ENCODE data around the gene CCDC27. TPM values are rescaled to one million over a fixed set of nuclear protein-coding genes. Genes with fewer than 3 reads are reported as not detected.

Gene CCDC27
- total RNA-seq, 1 experiment from 2014 or later = not detected

- Histone ChIP-seq H3F3A (ENCODE audit: insufficient read depth, low read depth) (no peaks in the 10 kb centered on the region), H2AFZ (no peak overlapping the region), H3K9me2 (ENCODE audit: insufficient read depth) (no peaks in the 10 kb centered on the region), H3K4me3 (no peak overlapping the region), H3K4me1 (replicated peaks; ENCODE audit: insufficient read depth) (no peaks in the 10 kb centered on the region), H3K27ac (no peak overlapping the region), H3K4me2 (no peak overlapping the region), H3K27me3 (ENCODE audit: insufficient read depth, low read depth) (peaks cover 92% of the 10 kb centered on the region), H3K9me3 (ENCODE audit: insufficient read depth, low read depth) (no peaks in the 10 kb centered on the region), H3K79me2 (ENCODE audit: low read depth) (no peaks in the 10 kb centered on the region), H4K20me1 (ENCODE audit: insufficient read depth) (no peaks in the 10 kb centered on the region), H3K36me3 (ENCODE audit: low read depth) (no peaks in the 10 kb centered on the region)
- TF ChIP-seq CTCF (conservative IDR thresholded peaks at IDR 0.05) (no peak), EZH2 (IDR thresholded peaks at IDR 0.05; ENCODE audit: low read depth) (no peak)
- CTCF ChIA-PET = no interaction called here
- POLR2A ChIA-PET (ENCODE audit: unreplicated experiment) = interaction anchor here (0.6 kb wide), 1 partner anchor 68 kb away, joined by 4 read pairs; no protein-coding TSS in a partner anchor
- no peak for DNase-seq
- intact Hi-C loops (cut with micrococcal nuclease; ENCODE audit: unreplicated experiment) = no loop called here
- BruUV-seq (replicated peaks) = no TSS peak
Measured at GRCh38 chr1:3763351-3764125, 11.3 kb downstream of the CCDC27 start.

DNA sequence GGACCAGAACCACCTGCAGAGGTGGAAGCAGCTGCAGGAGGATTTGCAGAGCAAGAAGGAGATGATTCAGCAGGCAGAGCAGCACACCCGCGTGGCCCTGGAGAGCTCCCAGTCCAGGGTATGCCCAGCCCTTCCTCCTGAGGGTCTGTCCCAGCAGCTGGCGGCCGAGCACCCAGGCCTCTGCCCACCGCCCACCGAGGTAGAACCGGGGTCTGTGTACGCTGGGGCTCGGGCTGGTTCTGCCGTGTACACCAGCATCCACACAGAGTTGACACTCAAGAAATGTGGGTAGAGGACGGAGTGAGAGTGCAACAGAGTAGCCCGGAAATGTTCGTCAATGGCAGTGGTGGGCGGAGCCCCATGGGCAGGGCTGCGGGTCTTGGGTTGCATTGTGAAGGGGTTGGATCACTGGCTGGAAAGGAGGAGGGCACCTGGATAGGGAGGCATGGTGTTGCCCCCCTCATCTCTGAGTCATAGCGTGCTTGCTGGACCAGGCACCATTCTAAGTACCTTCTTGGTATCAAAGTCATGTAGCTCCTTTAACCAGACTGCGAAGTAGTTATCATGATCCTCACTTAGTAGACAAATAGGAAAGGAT lies 15.2 kb downstream of the CCDC27 start:
- Histone ChIP-seq H4K20me1 (ENCODE audit: insufficient read depth) (no peaks in the 10 kb centered on the region), H3K4me3 (no peak overlapping the region), H3K27ac (no peak overlapping the region), H3K36me3 (ENCODE audit: low read depth) (no peaks in the 10 kb centered on the region), H3K9me3 (ENCODE audit: insufficient read depth, low read depth) (no peaks in the 10 kb centered on the region), H3K4me2 (no peak overlapping the region), H3K4me1 (replicated peaks; ENCODE audit: insufficient read depth) (no peaks in the 10 kb centered on the region), H3F3A (ENCODE audit: insufficient read depth, low read depth) (no peaks in the 10 kb centered on the region), H3K27me3 (ENCODE audit: insufficient read depth, low read depth) (peaks cover 54% of the 10 kb centered on the region), H3K9me2 (ENCODE audit: insufficient read depth) (no peaks in the 10 kb centered on the region), H3K79me2 (ENCODE audit: low read depth) (no peaks in the 10 kb centered on the region), H2AFZ (no peak overlapping the region)
- ChIA-PET CTCF (no interaction called here), POLR2A (ENCODE audit: unreplicated experiment) (no interaction called here)
- BruUV-seq (replicated peaks) = no TSS peak
- TF ChIP-seq CTCF (conservative IDR thresholded peaks at IDR 0.05) (no peak), EZH2 (IDR thresholded peaks at IDR 0.05; ENCODE audit: low read depth) (no peak)
- intact Hi-C loops (cut with micrococcal nuclease; ENCODE audit: unreplicated experiment) = no loop called here
- no peak for DNase-seq

- TF ChIP-seq EZH2 (IDR thresholded peaks at IDR 0.05; ENCODE audit: low read depth) (no peak), CTCF (conservative IDR thresholded peaks at IDR 0.05) (no peak)
- CTCF ChIA-PET = interaction anchor here (0.6 kb wide), 1 partner anchor 44 kb away, joined by 3 read pairs; no protein-coding TSS in a partner anchor
Measured at GRCh38 chr1:3768811-3769390, 16.7 kb downstream of the CCDC27 start.

More at GRCh38 chr1:3768811-3769390, 16.7 kb downstream of the CCDC27 start:
- POLR2A ChIA-PET (ENCODE audit: unreplicated experiment) = no interaction called here
- H3K9me2 ChIP-seq (ENCODE audit: insufficient read depth) = no peaks in the 10 kb centered on the region
- no peaks in the 10 kb centered on the region for H3K9me3 ChIP-seq (ENCODE audit: insufficient read depth, low read depth)
- H4K20me1 ChIP-seq (ENCODE audit: insufficient read depth) = no peaks in the 10 kb centered on the region
- no peak for DNase-seq
- no peak overlapping the region for H3K4me3 ChIP-seq
- no peak overlapping the region for H2AFZ ChIP-seq
- H3K4me1 ChIP-seq (replicated peaks; ENCODE audit: insufficient read depth) = no peaks in the 10 kb centered on the region
- no peak overlapping the region for H3K4me2 ChIP-seq
- no TSS peak for BruUV-seq (replicated peaks)
- intact Hi-C loops (cut with micrococcal nuclease; ENCODE audit: unreplicated experiment) = no loop called here
- H3K79me2 ChIP-seq (ENCODE audit: low read depth) = no peaks in the 10 kb centered on the region
- no peaks in the 10 kb centered on the region for H3K36me3 ChIP-seq (ENCODE audit: low read depth)
- H3K27ac ChIP-seq = no peak overlapping the region
- no peaks in the 10 kb centered on the region; the same call in 1 of the 2 replicates for H3F3A ChIP-seq (ENCODE audit: insufficient read depth, low read depth)
- peaks cover 39% of the 10 kb centered on the region for H3K27me3 ChIP-seq (ENCODE audit: insufficient read depth, low read depth)

Measured in PC-9 (cell line).